Measurements from ENCODE around the gene ZNF385B. TPM values are rescaled to one million over a fixed set of nuclear protein-coding genes. Genes with fewer than 3 reads are reported as not detected.
A peak's percentile ranks its signal among the peaks of the same experiment; 100 is the strongest.

ZNF385B gene
- total and polyA plus RNA-seq, 2 experiments from 2014 or later = 2.7 to 8.2 TPM

- no peak for TF ChIP-seq CTCF (IDR thresholded peaks at IDR 0.05; ENCODE audit: low read depth, low read length)
- H3K9me3 ChIP-seq (ENCODE audit: low read depth) = no peaks in the 10 kb centered on the region
- no peaks in the 10 kb centered on the region for H3K36me3 ChIP-seq
- H3K4me3 ChIP-seq = no peak overlapping the region
- DNase-seq (ENCODE audit: low read depth in 1 of 2, low spot score in 1 of 2) = no peak
- no peaks in the 10 kb centered on the region for H3K27me3 ChIP-seq
- no peaks in the 10 kb centered on the region for H3K4me1 ChIP-seq (ENCODE audit: low read depth)
- H3K27ac ChIP-seq = no peak overlapping the region
These were observed 366.1 kb downstream of the ZNF385B start for GRCh38 chr2:179495315-179495714.

GRCh38 chr2:179488563-179488962 is 372.8 kb downstream of the ZNF385B start:
- TF ChIP-seq CTCF (IDR thresholded peaks at IDR 0.05; ENCODE audit: low read depth, low read length) = no peak
- Histone ChIP-seq H3K9me3 (ENCODE audit: low read depth) (no peaks in the 10 kb centered on the region), H3K27ac (no peak overlapping the region), H3K4me3 (no peak overlapping the region), H3K36me3 (no peaks in the 10 kb centered on the region), H3K27me3 (no peaks in the 10 kb centered on the region), H3K4me1 (ENCODE audit: low read depth) (peaks cover 33% of the 10 kb centered on the region)
- no peak for DNase-seq (ENCODE audit: low read depth in 1 of 2, low spot score in 1 of 2)

GRCh38 chr2:179487010-179487731 is 374.2 kb downstream of the ZNF385B start:
- H3K4me3 ChIP-seq = no peak overlapping the region
- H3K4me1 ChIP-seq (ENCODE audit: low read depth) = peaks cover 33% of the 10 kb centered on the region
- no peak for TF ChIP-seq CTCF (IDR thresholded peaks at IDR 0.05; ENCODE audit: low read depth, low read length)
- no peaks in the 10 kb centered on the region for H3K36me3 ChIP-seq
- H3K27me3 ChIP-seq = no peaks in the 10 kb centered on the region
- H3K9me3 ChIP-seq (ENCODE audit: low read depth) = no peaks in the 10 kb centered on the region
- DNase-seq (ENCODE audit: low read depth in 1 of 2, low spot score in 1 of 2) = peak in 1 of 2 donors; percentile 71
- H3K27ac ChIP-seq = peak overlapping the region; percentile 3

- H3K27me3 ChIP-seq = no peaks in the 10 kb centered on the region
- no peak for DNase-seq (ENCODE audit: low read depth in 1 of 2, low spot score in 1 of 2)
- no peaks in the 10 kb centered on the region for H3K9me3 ChIP-seq (ENCODE audit: low read depth)
These were observed 378.3 kb downstream of the ZNF385B start for GRCh38 chr2:179483131-179483530.

GRCh38 chr2:179479947-179480346 is 381.5 kb downstream of the ZNF385B start:
- Histone ChIP-seq H3K27ac (no peak overlapping the region), H3K36me3 (no peaks in the 10 kb centered on the region), H3K4me3 (no peak overlapping the region), H3K9me3 (ENCODE audit: low read depth) (no peaks in the 10 kb centered on the region), H3K4me1 (ENCODE audit: low read depth) (no peaks in the 10 kb centered on the region), H3K27me3 (peaks cover 4% of the 10 kb centered on the region)
- peak in 1 of 2 donors; percentile 24 for DNase-seq (ENCODE audit: low read depth in 1 of 2, low spot score in 1 of 2)
- no peak for TF ChIP-seq CTCF (IDR thresholded peaks at IDR 0.05; ENCODE audit: low read depth, low read length)

More at GRCh38 chr2:179483131-179483530, 378.3 kb downstream of the ZNF385B start:
- Histone ChIP-seq H3K36me3 (no peaks in the 10 kb centered on the region), H3K4me3 (no peak overlapping the region), H3K4me1 (ENCODE audit: low read depth) (peaks cover 29% of the 10 kb centered on the region), H3K27ac (no peak overlapping the region)
- no peak for TF ChIP-seq CTCF (IDR thresholded peaks at IDR 0.05; ENCODE audit: low read depth, low read length)
